Measurements from ENCODE around the gene DGCR2. TPM values are rescaled to one million over a fixed set of nuclear protein-coding genes. Genes with fewer than 3 reads are reported as not detected.
"Not testable (repeated sequence)": the region's sequence is repeated elsewhere in the genome, so short reads cannot be mapped to it uniquely, and the experiment has no call there.

DGCR2 gene
- total RNA-seq, 2 donors from 2014 or later = 94.3 to 107 TPM

DNA sequence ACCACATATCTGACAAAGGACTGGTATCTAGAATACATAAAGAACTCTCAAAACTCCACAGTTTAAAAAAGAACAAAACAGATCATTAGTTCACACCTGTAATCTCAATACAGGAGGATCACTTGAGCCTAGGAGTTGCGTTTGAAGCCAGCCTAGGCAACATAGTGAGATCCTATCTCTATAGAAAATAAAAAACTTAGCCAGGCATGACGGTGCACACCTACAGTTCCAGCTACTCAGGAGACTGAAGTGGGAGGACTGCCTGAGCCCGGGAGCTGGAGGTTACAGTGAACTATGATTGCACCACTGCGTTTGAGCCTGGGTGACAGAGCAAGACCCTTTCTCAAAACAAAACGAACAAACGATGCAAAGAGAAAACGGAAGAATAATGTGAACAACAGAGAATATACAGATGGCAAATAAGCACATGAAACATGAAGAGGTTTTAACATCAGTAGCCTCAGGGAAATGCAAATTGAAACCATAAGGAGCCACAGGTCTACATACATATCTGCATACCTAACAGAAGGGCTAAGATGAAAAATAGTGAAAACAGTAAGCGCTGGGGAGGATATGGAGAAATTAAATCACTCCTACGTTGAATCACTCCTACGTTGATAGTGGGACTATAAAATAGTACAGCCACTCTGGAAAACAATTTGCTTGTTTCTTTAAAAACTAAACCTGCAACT, 70.7 kb downstream of the DGCR2 start:
- intact Hi-C loops (cut with DNase I) = no loop called here
- 72% methylated on average over 10 of the region's 10 CpGs for WGBS
- TF ChIP-seq, protein P1, sequence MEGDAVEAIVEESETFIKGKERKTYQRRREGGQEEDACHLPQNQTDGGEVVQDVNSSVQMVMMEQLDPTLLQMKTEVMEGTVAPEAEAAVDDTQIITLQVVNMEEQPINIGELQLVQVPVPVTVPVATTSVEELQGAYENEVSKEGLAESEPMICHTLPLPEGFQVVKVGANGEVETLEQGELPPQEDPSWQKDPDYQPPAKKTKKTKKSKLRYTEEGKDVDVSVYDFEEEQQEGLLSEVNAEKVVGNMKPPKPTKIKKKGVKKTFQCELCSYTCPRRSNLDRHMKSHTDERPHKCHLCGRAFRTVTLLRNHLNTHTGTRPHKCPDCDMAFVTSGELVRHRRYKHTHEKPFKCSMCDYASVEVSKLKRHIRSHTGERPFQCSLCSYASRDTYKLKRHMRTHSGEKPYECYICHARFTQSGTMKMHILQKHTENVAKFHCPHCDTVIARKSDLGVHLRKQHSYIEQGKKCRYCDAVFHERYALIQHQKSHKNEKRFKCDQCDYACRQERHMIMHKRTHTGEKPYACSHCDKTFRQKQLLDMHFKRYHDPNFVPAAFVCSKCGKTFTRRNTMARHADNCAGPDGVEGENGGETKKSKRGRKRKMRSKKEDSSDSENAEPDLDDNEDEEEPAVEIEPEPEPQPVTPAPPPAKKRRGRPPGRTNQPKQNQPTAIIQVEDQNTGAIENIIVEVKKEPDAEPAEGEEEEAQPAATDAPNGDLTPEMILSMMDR (IDR thresholded peaks at IDR 0.05) = no peak
- TF ChIP-seq POLR2AphosphoS5 (IDR thresholded peaks at IDR 0.05) (no peak), POLR2A (IDR thresholded peaks at IDR 0.05) (no peak)
- Histone ChIP-seq H3K4me1 (replicated peaks) (no peaks in the 10 kb centered on the region), H3K36me3 (peaks cover 9 to 30% of the 10 kb centered on the region in 2 donors), H3K27ac (no peak overlapping the region), H3K9me3 (no peaks in the 10 kb centered on the region), H3K27me3 (replicated peaks; ENCODE audit: insufficient read depth) (no peaks in the 10 kb centered on the region), H3K4me3 (no peak overlapping the region)
- no peak for DNase-seq (ENCODE audit: low spot score)

DNA sequence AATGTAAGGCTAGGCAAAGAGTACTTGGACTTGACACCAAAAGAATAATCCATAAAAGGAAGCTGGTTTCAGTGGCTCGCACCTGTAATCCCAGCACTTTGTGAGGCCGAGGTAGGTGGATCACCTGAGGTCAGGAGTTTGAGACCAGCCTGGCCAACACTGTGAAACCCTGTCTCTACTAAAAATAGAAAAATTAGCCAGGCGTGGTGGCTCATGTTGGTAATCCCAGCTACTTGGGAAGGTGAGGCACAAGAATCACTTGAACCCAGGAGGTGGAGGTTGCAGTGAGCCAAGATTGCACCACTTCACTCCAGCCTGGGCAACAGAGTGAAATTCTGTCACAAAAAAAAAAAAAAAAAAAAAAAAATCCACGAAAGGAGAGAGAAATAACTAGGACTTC, 71.4 kb downstream of the DGCR2 start:
- H3K9me3 ChIP-seq; H3K4me1 ChIP-seq (replicated peaks); H3K27ac ChIP-seq; DNase-seq (ENCODE audit: low spot score); H3K4me3 ChIP-seq; H3K27me3 ChIP-seq (replicated peaks; ENCODE audit: insufficient read depth); intact Hi-C loops (cut with DNase I): not testable (repeated sequence)
- WGBS = 96% methylated on average over 4 of the region's 4 CpGs
- H3K36me3 ChIP-seq = peaks cover 9 to 35% of the 10 kb centered on the region in 2 donors

DNA sequence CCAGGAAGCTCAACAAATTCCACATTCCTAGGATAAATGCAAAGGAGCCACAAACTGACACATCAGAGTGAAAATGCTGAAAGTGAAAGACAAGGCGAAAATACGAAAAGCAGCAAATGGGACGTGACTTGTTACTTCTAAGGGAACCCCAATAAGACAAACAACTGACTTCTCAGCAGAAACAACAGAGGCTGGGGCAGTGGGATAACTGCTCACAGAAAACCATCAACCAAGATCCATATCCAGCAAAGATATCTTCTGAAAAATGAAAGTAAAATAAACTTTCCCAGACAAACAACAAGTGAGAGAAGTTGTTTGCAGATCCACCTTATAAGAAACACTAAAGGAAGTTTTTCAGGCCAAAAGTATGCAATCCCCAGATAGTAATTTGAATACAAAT, 72.1 kb downstream of the DGCR2 start:
- Histone ChIP-seq H3K4me1 (replicated peaks) (no peaks in the 10 kb centered on the region), H3K27me3 (replicated peaks; ENCODE audit: insufficient read depth) (no peaks in the 10 kb centered on the region), H3K9me3 (no peaks in the 10 kb centered on the region), H3K4me3 (no peak overlapping the region), H3K36me3 (peaks cover 9 to 35% of the 10 kb centered on the region in 2 donors), H3K27ac (no peak overlapping the region)
- DNase-seq (ENCODE audit: low spot score) = no peak
- intact Hi-C loops (cut with DNase I) = no loop called here
- WGBS = 92% methylated on average over 3 of the region's 3 CpGs
- TF ChIP-seq, protein P1 (IDR thresholded peaks at IDR 0.05) = no peak
- no peak for TF ChIP-seq POLR2A (IDR thresholded peaks at IDR 0.05)
- no peak for TF ChIP-seq POLR2AphosphoS5 (IDR thresholded peaks at IDR 0.05)

DNA sequence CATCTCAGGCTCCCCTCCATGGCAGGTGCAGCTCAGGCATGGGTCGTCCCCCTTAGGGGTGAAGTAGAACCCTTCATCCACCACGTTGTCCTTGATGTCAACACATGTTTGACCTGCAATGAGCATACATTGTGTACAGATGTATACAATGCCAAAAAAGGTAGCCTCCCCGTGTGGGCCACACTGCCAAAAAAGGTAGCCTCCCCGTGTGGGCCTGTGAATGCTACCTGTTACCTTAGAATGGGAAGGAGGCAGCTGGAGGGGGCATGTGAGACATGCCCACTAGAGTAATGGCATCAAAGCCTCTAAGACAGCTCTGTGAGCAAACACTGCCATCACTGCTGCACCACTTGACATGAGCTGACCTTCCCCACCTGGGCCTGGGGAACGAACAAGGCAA, 73.7 kb downstream of the DGCR2 start:
- H3K36me3 ChIP-seq = peaks cover 9 to 35% of the 10 kb centered on the region in 2 donors

DNA sequence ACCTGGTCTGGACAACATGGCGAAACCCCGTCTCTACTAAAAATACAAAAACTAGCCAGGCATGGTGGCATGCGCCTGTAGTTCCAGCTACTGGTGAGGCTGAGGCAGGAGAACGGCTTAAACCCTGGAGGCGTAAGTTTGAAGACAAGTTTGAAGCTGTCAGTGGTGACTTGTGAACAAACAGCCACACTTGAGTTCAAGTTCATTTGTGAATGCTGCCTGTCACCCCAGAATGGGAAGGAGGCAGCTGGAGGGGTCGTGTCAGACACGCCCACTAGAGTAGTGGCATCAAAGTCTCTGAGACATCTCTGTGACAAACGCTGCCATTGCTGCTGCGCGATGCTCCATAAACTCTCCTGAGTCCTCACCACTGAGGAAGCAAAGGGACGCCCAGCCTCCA, 74.2 kb downstream of the DGCR2 start:
- Histone ChIP-seq H3K9me3 (no peaks in the 10 kb centered on the region), H3K27me3 (replicated peaks; ENCODE audit: insufficient read depth) (no peaks in the 10 kb centered on the region), H3K4me3 (no peak overlapping the region), H3K27ac (no peak overlapping the region), H3K4me1 (replicated peaks) (no peaks in the 10 kb centered on the region), H3K36me3 (peaks cover 9 to 35% of the 10 kb centered on the region in 2 donors)
- DNase-seq (ENCODE audit: low spot score) = no peak
- 97% methylated on average over 11 of the region's 11 CpGs for WGBS
- TF ChIP-seq POLR2AphosphoS5 (IDR thresholded peaks at IDR 0.05) (no peak), POLR2A (IDR thresholded peaks at IDR 0.05) (no peak)
- TF ChIP-seq, protein P1 (IDR thresholded peaks at IDR 0.05) = no peak
- intact Hi-C loops (cut with DNase I) = no loop called here

More for the DNA sequence above, 73.7 kb downstream of the DGCR2 start:
- Histone ChIP-seq H3K4me1 (replicated peaks) (no peaks in the 10 kb centered on the region), H3K27me3 (replicated peaks; ENCODE audit: insufficient read depth) (no peaks in the 10 kb centered on the region), H3K27ac (no peak overlapping the region), H3K9me3 (no peaks in the 10 kb centered on the region), H3K4me3 (no peak overlapping the region)
- DNase-seq (ENCODE audit: low spot score) = no peak
- TF ChIP-seq POLR2AphosphoS5 (IDR thresholded peaks at IDR 0.05) (no peak), POLR2A (IDR thresholded peaks at IDR 0.05) (no peak)
- TF ChIP-seq, protein P1 (IDR thresholded peaks at IDR 0.05) = no peak
- intact Hi-C loops (cut with DNase I) = no loop called here
- 91% methylated on average over 5 of the region's 5 CpGs for WGBS
